ENCODE data around the gene SCFD2. TPM values are rescaled to one million over a fixed set of nuclear protein-coding genes. Genes with fewer than 3 reads are reported as not detected.
"Not testable (repeated sequence)": the region's sequence is repeated elsewhere in the genome, so short reads cannot be mapped to it uniquely, and the experiment has no call there.

SCFD2 gene

GRCh38 chr4:52834641-52835456 lies 531.0 kb downstream of the SCFD2 start:
- peaks cover 12% of the 10 kb centered on the region for H3K4me1 ChIP-seq (ENCODE audit: control insufficient read depth, insufficient read depth, low read length)
- not testable (repeated sequence) for H3K27me3 ChIP-seq (ENCODE audit: control insufficient read depth, insufficient read depth, low read length)

GRCh38 chr4:52833941-52834525 lies 531.8 kb downstream of the SCFD2 start:
- Histone ChIP-seq H3K27me3 (ENCODE audit: control insufficient read depth, insufficient read depth, low read length) (peaks cover 4% of the 10 kb centered on the region), H3K9ac (ENCODE audit: low read depth, low read length) (no peak overlapping the region), H3K4me3 (ENCODE audit: low read length) (no peak overlapping the region), H3K9me3 (replicated peaks; ENCODE audit: low read length) (no peaks in the 10 kb centered on the region), H3K36me3 (ENCODE audit: insufficient read depth, low read length) (no peaks in the 10 kb centered on the region), H3K4me2 (ENCODE audit: low read length) (no peak overlapping the region), H3K4me1 (ENCODE audit: control insufficient read depth, insufficient read depth, low read length) (peaks cover 12% of the 10 kb centered on the region)

More at GRCh38 chr4:52834641-52835456, 531.0 kb downstream of the SCFD2 start:
- not testable (repeated sequence) for H3K9me3 ChIP-seq (replicated peaks; ENCODE audit: low read length); H3K36me3 ChIP-seq (ENCODE audit: insufficient read depth, low read length); H3K9ac ChIP-seq (ENCODE audit: low read depth, low read length); H3K4me3 ChIP-seq (ENCODE audit: low read length); H3K4me2 ChIP-seq (ENCODE audit: low read length)

- Histone ChIP-seq H3K9ac (ENCODE audit: low read depth, low read length) (no peak overlapping the region), H3K27me3 (ENCODE audit: control insufficient read depth, insufficient read depth, low read length) (no peaks in the 10 kb centered on the region)
Observed at GRCh38 chr4:52825460-52826090, 540.3 kb downstream of the SCFD2 start.

GRCh38 chr4:52824603-52825459 lies 541.0 kb downstream of the SCFD2 start:
- Histone ChIP-seq H3K9me3 (replicated peaks; ENCODE audit: low read length) (no peaks in the 10 kb centered on the region), H3K36me3 (ENCODE audit: insufficient read depth, low read length) (no peaks in the 10 kb centered on the region), H3K4me3 (ENCODE audit: low read length) (no peak overlapping the region), H3K9ac (ENCODE audit: low read depth, low read length) (no peak overlapping the region), H3K4me2 (ENCODE audit: low read length) (no peak overlapping the region), H3K4me1 (ENCODE audit: control insufficient read depth, insufficient read depth, low read length) (peaks cover 16% of the 10 kb centered on the region), H3K27me3 (ENCODE audit: control insufficient read depth, insufficient read depth, low read length) (no peaks in the 10 kb centered on the region)

More at GRCh38 chr4:52825460-52826090, 540.3 kb downstream of the SCFD2 start:
- H3K4me1 ChIP-seq (ENCODE audit: control insufficient read depth, insufficient read depth, low read length), result peaks cover 16% of the 10 kb centered on the region
- no peaks in the 10 kb centered on the region for H3K9me3 ChIP-seq (replicated peaks; ENCODE audit: low read length)
- no peaks in the 10 kb centered on the region for H3K36me3 ChIP-seq (ENCODE audit: insufficient read depth, low read length)
- H3K4me3 ChIP-seq (ENCODE audit: low read length), result no peak overlapping the region
- no peak overlapping the region for H3K4me2 ChIP-seq (ENCODE audit: low read length)

DNA sequence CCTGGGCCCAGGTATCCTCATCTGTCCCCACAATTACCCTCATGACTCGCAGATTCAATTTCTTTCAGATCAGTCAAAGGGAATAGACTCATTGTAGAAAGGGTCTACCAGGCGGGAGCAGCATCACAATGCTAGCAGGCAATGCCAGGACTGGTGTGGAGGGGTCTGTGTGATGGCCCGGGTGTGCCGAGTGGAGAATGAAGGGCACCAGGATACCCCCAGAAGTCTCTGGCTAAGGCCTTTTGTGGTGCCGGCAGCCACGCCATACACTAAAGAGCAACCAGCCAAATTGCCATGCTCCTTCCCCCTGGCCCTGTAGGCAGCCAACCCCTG lies 541.6 kb downstream of the SCFD2 start:
- no peak overlapping the region for H3K9ac ChIP-seq (ENCODE audit: low read depth, low read length)
- H3K9me3 ChIP-seq (replicated peaks; ENCODE audit: low read length), result no peaks in the 10 kb centered on the region
- no peak overlapping the region for H3K4me3 ChIP-seq (ENCODE audit: low read length)
- H3K36me3 ChIP-seq (ENCODE audit: insufficient read depth, low read length), result no peaks in the 10 kb centered on the region
- H3K27me3 ChIP-seq (ENCODE audit: control insufficient read depth, insufficient read depth, low read length), result no peaks in the 10 kb centered on the region
- peaks cover 16% of the 10 kb centered on the region for H3K4me1 ChIP-seq (ENCODE audit: control insufficient read depth, insufficient read depth, low read length)
- H3K4me2 ChIP-seq (ENCODE audit: low read length), result no peak overlapping the region

DNA sequence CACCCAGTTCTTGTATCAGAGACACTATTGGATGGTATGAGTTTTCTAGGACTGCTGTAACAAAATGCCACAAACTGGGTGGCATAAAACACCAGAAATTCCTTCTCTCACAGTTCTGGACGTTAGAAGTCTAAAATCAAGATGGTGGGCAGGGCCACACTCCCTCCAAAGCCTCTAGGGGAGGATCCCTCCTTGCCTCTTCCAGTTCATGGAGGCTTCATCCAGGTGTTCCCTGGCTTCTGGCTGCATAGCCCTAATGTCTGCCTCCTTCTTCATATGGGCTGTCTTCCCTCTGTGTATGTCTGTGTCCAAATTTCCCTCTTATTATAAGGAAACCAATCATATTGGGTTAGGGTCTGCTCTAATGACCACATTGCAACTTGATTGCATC lies 542.2 kb downstream of the SCFD2 start:
- Histone ChIP-seq H3K4me3 (ENCODE audit: low read length) (no peak overlapping the region), H3K9me3 (replicated peaks; ENCODE audit: low read length) (no peaks in the 10 kb centered on the region), H3K9ac (ENCODE audit: low read depth, low read length) (no peak overlapping the region), H3K4me1 (ENCODE audit: control insufficient read depth, insufficient read depth, low read length) (peaks cover 16% of the 10 kb centered on the region), H3K36me3 (ENCODE audit: insufficient read depth, low read length) (no peaks in the 10 kb centered on the region), H3K27me3 (ENCODE audit: control insufficient read depth, insufficient read depth, low read length) (no peaks in the 10 kb centered on the region), H3K4me2 (ENCODE audit: low read length) (no peak overlapping the region)

Small RNAs within 50 kb of the gene (small RNA-seq; reads per million reads assigned to genes)
- gene RNU6-310P, result not detected
